Omental fat pad (tissue), 4 donors: Measurements from ENCODE around the gene TADA1. TPM values are rescaled to one million over a fixed set of nuclear protein-coding genes. Genes with fewer than 3 reads are reported as not detected.

ENCODE experiments used
- ATAC-seq: fragments of 150-250 bp; one replicate; pipeline ENCODE4 v1.9.1; 2016; ENCODE audit warnings: mild to moderate bottlenecking, moderate library complexity; ENCODE audit not compliant: low FRiP score
- DNase-seq: peaks from one replicate; pipeline ENCODE4 v3.0.0-alpha.2; 2019; ENCODE audit warnings: low spot score
- total RNA-seq, 4 donors: library from RNA; depleted of rRNA; stranded (reverse); fragments of >200 nt; gene quantifications; one replicate each; pipeline ENCODE4 v1.1.0, GENCODE V29; 2016
- TF ChIP-seq, protein P1 (sequence below), 3 donors: fragments of 450-650 bp; IDR thresholded peaks; one replicate each; pipeline ENCODE4 v1.5.1; 2016 to 2017; ENCODE audit warnings: antibody characterized with exemption in 3 of 3, mild to moderate bottlenecking in 3 of 3, moderate library complexity in 2 of 3

TADA1 gene
- total RNA-seq, 4 donors from 2014 or later = 5.9 to 8.7 (median 6.8) TPM

DNA sequence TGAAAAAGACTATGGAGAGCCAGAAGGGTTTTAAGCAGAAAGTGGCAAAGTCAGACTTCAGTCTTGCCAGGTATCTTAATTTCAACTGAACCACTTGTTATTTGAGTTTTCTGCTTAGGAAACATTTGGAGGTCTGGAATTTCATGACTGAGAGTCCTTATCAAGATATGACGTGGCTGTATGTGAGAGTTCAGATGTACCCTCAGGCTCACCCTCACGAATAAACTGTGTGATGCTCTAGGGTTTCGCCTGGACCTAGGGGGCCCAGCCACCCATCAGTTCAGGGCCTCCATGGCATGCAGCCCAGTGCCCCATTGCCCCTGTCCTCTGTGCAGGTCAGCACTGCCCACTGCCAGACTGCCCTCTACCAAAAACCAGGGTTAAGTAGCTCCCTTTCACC is 30.6 kb upstream of the TADA1 start:
- no peak for DNase-seq
- ATAC-seq = no peak
- TF ChIP-seq, protein P1, sequence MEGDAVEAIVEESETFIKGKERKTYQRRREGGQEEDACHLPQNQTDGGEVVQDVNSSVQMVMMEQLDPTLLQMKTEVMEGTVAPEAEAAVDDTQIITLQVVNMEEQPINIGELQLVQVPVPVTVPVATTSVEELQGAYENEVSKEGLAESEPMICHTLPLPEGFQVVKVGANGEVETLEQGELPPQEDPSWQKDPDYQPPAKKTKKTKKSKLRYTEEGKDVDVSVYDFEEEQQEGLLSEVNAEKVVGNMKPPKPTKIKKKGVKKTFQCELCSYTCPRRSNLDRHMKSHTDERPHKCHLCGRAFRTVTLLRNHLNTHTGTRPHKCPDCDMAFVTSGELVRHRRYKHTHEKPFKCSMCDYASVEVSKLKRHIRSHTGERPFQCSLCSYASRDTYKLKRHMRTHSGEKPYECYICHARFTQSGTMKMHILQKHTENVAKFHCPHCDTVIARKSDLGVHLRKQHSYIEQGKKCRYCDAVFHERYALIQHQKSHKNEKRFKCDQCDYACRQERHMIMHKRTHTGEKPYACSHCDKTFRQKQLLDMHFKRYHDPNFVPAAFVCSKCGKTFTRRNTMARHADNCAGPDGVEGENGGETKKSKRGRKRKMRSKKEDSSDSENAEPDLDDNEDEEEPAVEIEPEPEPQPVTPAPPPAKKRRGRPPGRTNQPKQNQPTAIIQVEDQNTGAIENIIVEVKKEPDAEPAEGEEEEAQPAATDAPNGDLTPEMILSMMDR (IDR thresholded peaks at IDR 0.05) = no peak

DNA sequence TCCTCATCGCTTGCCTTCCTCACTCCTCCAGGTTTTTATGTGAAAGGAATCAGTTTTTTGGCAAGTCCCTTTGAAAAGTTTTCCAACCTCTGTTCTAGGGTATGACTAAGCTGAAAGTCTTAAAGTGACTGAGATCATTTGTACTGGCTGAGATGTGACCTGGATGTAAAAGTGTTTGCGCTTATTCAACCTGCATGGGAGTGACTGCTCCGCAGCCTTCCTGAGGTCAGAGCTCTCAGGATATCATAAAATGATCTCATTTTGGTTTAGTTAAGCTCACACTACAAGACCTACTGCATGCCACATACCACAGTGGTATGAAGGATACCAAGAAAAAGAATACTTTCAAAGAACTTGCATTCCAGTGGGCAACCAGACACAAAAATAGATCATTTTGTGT is 29.8 kb upstream of the TADA1 start:
- TF ChIP-seq, protein P1 (IDR thresholded peaks at IDR 0.05) = no peak
- peak; percentile 66 for ATAC-seq
- no peak for DNase-seq

DNA sequence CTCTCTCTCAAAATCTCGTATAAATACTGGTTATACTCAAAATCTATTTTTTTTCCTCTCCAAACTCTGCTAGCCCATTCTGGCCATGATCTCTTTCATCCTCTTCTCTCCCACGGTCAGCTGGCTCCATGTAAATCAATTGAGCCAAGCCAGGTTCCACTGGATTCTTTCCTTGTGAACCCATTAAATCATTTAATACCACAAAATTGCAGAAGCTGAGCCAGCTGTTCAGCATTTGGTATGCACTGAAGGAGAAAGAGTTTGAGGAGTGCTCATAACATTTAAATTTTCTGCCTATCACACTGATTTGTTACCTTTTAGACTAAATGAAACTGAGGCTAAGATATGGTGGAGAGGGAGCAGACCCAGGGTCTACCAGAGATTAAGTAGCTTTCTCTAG is 29.1 kb upstream of the TADA1 start:
- DNase-seq (no peak), ATAC-seq (no peak)

DNA sequence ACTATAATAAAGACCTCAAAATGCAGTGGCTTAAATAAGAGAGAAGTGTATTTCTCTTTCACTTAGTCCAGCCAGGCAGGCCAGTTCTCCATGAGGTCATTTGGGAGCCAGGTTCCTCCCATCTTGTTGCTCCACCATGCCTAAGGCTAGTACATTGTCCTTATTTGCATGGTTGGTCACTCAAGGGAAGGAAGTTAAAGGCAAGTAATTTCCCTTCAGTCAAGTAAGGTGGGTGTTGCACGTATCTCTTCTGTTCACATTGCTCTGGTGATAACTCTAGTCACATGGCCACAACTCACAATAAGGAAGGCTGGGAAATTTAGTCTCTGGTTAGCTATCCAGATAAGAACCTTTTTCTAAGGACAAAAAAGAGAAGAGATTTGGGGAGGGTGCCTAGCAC is 27.2 kb upstream of the TADA1 start:
- DNase-seq = no peak
- no peak for ATAC-seq
- TF ChIP-seq, protein P1 (IDR thresholded peaks at IDR 0.05) = no peak

More for the DNA sequence above, 29.1 kb upstream of the TADA1 start:
- TF ChIP-seq, protein P1 (IDR thresholded peaks at IDR 0.05) = no peak

DNA sequence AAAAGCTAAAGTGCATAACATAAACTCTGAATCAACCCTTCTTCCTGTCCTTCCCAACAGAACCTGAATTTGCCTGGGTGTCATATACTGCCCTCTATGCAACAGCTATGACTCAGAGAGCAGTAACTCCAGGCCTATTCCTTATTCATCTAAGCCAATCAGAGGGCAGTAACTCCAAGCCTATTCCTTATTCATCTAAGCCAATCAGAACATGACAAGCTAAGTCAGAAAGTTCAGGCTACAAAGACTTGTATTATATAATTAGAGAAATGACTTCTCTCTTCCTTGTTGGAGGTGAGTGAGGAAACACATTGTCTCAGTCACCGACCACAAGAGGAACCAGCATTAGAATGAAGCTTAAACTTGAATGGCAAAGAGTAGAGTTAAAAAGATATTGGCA is 26.2 kb upstream of the TADA1 start:
- TF ChIP-seq, protein P1 (IDR thresholded peaks at IDR 0.05) = no peak
- no peak for DNase-seq
- no peak for ATAC-seq

DNA sequence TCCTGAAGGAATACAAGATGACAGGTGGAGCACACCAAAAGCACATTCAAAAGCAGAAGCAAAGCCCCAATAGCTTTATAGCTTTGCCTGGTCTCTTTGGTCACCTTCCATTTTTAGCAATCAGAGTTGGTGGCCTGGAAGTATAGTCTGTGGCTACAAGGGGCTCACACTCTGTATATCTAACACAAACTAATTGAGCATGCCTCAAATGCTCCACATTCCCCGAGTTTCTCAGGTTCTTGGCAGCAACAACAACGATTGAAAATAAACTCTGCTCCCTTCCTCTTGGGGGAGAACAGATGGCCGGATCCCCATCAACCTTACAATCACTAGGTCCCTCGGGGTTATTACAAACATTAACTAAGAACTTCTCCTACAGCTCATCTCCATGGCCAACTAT is 24.9 kb upstream of the TADA1 start:
- TF ChIP-seq, protein P1 (IDR thresholded peaks at IDR 0.05) = no peak
- DNase-seq (no peak), ATAC-seq (no peak)

DNA sequence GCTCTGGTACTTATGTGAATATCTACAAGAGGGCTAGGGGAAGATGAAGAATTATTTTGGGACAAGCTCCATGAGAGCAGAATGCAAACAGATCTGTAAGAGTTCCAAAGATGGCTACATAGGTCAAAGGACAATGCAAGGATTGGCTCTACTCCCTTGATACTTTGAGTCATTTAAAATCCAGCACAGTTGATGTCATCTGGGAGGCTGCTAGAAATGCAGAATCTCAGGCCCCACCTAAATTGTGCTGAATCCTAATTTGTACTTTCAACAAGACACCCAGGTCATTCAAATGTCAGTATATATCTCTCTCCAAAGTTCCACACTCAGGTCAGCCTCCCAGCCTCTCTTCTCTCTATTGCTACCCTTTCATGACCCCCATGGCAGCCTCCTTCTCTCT is 23.7 kb upstream of the TADA1 start:
- ATAC-seq (no peak), DNase-seq (no peak)
- TF ChIP-seq, protein P1 (IDR thresholded peaks at IDR 0.05) = no peak
